CD4-positive, alpha-beta T cell treated with Interferon gamma for 1 hour (primary cell): ENCODE measurements around the gene CLRN3.

ENCODE experiments used
- DNase-seq: peaks from one replicate; pipeline ENCODE4 v3.0.0-alpha.2; 2020

CLRN3 gene

DNA sequence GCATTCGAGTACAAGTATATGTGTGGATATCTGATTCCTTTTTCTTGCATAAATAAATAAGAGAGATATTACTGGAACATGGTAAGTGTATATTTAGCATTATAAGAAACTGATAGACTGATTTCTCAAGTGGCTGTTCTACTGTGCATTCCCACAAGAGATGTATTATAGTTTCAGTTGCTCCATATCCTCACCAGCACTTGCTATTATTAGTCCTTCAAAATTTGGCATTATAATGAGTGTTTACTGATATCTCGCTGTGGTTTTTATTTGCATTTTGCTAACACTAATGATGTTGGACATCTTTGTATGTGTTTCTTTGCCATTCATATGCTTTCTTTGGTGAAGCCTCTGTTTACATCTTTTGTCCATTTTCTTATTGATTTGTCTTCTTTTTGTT, 4.4 kb upstream of the CLRN3 start:
- DNase-seq = no peak

DNA sequence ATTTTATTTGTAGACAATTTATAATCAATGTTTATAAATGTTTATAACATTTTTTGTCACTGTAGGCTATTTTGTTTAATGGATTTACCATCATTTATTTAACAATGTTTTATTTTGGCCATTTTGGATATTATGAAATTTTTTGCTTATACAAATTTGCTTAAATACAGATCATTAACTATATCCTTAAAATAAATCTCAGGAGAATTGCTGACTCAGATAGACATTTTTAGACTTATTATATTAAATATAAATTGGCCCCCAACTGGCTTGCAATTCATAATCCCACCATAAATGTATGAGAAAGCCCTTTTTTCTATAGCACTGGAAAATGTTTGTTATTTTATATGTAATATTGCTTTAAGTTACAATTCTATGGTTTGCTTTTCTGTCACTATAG, 3.8 kb upstream of the CLRN3 start:
- DNase-seq = no peak

DNA sequence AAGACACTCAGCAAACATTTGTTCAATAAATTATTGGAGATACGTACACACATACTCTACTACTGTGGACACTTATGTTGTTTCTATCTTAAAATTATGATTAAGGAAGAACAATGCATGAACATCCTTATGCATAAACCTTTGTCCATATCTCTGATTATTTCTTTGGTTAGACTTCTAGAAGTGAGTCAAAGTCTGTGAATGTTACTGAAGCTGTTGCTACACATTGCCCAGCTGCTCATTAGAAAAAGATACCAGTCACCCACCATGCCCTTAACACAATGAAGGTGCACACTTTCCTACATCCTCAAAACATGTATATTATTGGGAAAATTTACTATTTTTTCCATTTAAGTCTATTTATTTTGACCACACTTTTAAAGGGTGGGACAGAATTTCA, 1.4 kb upstream of the CLRN3 start:
- DNase-seq = no peak

DNA sequence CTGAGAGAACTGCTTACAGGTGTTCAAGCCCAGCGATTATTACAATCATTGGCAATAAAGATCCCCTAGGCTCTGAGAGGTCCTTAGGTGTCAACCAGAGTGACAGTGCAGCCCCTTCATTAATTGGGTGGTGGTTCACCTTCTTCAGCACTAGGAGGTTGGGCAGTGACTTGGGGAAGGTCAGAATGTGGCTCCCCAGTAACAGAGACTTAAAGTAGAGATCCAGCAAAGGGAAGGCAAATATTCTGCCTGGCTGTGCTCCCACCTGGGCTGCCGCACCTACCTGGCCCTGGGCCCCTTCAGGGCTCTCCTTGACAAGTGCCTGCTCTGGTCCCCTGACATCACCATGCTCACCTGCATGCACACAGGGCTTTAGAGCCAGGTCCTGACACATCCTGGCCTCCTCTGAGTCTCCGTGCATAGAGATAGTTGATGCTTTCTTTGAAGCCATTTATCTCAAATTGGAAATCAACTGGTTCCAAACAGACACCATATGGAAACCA, 1.9 kb downstream of the CLRN3 start:
- no peak for DNase-seq

DNA sequence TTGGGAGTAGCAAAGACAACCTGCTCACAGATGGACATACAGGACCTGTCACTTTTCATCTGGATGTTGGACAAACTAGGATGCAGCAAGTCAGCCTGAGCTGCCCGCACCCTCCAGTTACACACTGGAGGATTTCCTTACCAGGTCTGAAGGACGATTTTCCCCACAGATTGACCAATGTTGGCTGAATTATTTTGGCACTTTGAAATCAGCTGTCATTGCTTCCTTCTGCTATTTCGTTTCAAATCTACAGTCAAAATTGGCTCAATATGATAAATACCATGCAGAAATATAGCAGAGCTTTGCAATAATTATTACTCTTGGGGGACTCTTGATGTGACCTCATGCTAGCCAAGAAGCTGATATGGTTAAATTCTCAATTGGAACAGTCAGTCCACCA, 2.5 kb downstream of the CLRN3 start:
- no peak for DNase-seq

DNA sequence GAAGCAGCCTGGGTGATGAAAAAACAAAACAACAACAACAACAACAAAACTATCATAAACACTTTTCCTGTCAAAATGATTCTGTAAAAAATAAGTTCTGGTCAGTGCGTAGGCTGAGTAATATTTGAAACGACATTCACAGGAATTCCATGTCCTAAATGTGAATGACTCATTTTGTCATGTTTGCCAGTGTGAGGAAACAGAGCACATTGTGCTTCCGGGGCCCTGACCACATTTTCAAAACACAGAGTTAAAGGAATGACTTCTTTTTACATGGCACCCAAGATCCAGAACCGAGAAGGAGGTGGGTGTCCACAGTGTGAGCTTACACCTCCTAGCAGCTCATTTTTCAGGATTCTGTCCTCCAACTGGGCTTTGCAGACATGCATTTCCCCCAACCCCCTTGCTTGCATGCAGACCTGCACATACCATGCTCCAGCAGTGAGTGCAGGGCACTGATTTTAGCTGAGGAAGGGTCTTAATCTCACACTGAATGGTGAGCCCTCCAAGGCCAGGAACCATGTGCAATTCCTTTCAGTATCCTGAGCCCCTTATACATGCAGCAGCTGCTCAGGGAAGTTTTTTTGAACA, 3.0 kb downstream of the CLRN3 start:
- DNase-seq = no peak

DNA sequence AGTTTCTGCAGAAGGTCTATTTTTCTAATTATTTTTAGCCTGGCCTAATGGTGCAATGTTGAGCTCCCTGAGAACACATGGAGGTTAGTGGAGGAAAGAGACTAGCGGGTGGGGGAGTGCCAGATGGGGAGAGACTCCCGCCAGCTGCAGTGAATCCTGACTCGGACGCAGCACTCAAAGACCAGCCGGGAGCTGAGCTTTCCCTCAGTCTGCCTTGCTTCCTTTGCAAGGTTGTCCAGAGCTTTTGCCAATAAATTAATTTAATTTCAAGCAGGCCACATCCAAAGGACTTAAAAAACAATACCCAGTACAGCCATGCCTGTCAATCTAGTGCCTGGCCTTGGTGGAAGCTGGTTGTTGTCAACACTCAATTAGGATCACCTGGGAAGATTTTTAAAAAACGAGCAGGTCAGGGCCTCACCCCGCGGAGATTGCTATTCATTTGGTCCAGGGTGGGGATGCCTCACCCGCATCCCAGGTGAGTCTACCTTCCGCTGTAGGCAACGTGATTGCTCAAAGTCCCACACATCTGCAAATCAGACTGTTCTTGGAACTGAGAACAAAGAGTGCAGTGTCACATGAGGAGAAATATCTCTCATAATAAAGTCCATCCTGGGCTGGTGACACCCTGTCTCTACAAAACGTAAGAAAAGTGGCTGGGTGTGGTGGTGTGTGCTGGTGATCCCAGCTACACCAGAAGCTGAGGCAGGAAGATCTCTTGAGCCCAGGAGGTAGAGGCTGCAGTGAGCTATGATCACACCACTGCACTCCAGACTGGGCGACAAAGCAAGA, 4.0 kb downstream of the CLRN3 start:
- DNase-seq = no peak

DNA sequence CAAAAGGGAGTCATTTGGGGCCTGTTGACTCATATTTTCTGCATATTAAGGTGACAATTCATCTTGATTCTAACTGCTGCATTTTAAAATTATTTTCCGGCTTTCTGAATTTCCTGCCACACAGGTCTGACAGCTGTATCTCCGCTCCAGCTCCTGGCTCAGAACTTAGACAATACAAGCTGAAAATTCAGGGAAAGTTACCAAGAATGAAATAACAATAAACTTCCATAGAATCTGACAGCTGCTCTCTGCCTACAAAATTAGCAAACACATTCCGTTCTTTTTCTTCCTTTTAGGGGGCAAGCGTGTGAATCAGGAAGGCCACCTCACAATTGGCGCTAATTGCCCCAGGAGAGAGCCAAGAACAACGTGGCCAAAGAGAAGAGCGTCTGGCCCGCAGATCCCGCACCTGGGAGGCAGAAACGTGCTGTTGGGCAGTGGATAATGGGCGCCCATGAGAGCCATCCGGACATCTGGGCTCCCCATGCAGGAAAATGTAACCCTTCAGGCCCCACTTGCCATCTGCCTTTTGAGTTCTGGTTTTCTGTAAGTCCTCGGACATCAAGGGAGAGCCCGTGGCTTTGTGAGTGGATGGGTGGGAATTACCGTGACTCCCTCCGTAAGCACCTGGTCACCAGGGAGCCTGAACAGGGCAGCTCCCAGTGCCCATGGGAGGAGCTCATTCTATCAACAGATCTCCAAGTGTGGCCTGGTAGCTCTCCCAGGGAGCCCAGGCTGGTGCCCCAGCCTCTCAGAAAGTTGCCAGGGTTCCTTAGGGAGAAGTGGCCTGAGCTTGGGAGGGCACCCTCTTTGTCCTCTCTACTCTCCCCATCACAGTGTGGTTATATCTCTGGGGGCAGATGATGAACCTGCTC, 5.0 kb downstream of the CLRN3 start:
- DNase-seq = no peak

DNA sequence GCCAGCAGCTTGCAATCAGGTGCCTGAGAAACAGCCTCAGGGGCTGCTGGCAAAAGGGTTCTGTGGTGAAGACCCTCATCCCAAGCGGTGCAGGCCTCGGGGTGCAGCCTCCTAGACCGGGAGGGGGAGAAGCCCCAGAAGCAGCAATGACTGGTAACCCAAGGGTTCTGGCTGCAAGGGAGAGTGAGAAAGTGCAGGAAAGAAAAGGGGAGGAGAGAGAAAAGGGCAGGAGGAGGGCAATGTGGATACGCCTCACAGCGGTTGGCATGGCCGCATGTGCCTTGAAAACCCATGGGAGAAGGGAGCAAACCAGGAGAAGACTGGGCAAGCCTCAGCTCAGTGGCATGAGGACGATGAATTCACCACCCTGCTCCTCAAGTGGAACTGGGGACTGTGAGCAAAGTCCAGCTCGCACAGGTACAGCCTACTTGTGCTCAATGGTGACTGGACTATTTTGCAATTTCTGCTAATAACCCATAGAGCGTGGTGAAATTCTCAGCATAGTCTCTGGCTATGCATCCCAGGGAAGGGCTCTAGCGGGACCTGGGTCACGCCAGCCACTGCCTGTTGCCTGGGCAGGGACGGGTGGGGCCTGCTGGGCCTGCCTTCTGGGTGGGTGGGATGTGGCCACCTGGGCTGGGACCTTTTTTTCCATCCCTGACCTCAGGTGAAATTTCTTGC, 6.2 kb downstream of the CLRN3 start:
- no peak for DNase-seq

DNA sequence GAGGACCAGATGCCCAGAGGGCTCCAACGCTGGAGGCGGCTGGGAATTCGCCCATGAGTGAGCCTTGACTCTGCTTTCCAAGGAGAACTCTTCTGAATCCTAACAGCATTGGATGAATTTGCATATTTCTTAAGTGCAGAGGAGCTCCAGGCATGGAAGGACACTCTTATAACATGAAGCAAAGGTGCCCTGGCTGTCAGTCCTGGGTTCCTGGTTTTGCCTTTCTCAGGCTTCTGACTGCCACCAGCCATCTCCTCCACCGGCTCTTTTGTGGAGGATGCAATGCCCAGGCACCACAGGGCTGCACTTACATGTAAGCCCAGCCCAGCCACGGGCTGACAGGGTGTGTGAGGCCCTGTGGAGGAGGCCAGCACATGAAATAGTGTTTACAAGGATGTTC, 8.2 kb downstream of the CLRN3 start:
- no peak for DNase-seq

DNA sequence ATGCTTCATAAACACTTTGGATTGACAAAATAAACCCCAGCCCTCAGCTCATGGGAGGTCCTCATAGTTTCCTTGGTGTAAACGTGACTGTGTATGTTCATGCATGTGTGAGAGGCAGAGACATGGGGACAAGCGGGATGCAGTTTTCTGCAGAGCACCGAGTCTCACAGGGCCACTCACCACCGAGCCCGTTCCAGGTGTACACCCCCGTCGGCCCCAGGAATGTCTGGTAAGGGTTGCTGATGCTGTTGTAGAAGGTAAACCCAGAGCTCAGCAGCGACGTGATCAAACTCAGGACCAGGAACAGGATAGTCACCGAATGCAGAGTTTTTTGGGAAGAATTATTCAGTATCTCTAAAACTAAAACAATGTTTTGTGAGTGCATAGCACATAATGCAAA, 9.2 kb downstream of the CLRN3 start:
- no peak for DNase-seq

DNA sequence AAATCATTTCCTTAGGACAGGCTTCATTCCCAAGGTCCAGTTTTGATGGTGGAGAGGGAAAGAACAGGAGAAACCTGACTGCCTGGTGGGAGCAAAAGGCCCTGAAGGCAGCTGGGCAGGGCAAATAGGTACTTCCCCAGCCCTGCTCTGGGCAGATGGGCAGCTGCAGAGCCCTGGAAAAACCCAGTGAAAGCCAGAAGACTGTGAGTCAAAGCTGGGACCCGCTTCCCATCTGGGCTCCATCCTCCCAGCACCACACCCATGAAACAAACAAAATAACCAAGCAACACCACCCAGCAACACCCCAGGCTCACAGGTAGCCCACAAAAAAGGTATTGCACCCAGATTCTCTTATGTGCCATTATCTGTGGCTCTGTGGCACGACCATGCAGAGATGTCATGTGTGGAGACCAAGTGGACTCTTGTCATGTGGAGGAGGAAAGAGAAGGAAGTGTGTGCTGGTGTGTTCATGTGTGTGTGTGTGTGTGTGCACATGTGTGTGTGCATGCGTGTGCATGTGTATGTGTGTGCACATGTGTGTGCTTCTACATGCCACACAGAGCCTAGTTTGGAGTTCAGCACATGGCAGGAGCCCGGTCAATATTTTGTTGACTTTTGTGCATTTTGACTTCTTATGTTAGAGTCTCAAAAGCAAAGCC, 9.8 kb downstream of the CLRN3 start:
- peak; percentile 28 for DNase-seq

DNA sequence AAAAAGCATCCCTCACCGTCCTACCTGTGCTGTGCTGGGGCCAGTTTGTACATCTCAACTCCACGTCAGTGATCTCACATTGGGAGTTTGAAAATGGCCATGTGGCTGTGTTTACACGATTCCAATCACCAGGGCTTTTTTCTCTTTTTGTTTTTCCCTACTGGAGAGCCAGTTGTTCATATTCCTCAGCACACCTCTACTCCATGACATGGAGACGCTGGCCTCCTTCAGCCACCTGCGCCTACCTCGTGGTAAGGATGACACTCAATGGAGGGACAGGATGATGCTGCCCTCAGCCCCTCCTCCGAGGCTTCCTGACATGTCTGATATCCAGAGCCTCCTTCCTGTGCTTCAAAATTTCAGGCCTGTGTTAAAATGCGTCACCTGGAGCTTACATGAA, 10.3 kb downstream of the CLRN3 start:
- no peak for DNase-seq

DNA sequence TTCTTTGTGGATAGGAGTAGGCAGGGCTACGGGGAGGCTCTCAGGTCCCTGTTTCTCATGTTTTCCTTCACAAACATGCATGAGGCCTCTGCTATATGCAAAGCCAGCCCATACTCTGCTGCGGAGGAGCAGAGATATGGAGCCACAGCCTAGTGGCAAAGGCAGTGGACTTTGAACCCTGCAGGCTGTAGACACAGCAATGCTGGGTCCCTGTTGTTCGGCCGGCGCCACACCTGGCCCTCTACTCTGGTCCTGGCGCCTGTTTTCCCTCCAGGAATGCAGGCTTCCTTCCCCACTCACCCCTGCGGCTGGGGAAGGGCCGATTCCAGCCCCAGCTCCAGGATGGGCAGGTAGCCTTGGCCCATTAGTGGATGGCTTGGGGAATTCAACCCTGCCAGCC, 11.5 kb downstream of the CLRN3 start:
- no peak for DNase-seq

DNA sequence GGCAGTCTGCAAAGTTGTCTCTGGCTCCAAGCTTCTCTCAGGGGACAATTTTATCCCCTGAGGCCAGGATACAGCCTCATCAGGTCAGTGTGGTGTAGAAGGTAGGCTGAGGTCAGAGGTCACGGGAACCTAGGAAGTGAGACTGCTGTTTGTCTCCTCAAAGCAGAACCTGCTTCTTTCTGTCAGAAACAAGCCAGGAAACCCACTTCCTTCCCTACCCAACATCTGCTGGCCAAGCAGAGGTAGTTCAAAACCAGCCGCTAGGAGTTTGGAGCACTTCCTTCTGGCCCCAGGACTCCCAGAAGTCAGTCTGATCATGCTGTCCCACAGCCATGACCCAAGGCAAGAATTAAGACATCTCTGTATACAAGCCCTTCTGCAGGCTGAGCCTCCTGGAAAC, 12.2 kb downstream of the CLRN3 start:
- peak; percentile 17 for DNase-seq

DNA sequence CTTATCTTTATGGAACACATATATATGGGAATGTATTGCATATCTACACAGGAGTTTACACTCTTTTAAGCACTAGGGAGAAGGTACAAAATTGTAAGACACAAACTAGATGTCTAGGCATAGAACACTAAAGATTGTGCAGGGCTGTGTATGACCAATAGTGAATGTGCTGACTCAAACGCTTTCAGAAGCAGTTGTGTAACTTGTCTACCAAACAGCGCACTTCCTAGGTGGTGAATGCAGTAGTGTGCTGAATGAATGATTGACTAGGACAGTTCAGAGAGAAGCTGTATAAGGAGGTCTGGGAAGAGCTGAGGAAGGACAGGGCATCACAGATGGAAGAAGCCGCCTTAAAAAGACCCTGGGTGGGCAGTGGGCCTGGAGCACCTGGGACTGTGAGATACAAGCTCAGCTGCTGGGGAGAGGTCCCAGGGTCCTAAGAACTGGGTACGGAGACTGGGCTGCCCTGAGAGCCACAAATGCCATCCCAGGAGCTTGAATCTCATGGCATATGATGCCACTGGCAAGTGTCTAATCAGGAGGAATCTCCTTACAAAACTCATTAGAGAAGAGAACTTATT, 14.2 kb downstream of the CLRN3 start:
- DNase-seq = no peak

DNA sequence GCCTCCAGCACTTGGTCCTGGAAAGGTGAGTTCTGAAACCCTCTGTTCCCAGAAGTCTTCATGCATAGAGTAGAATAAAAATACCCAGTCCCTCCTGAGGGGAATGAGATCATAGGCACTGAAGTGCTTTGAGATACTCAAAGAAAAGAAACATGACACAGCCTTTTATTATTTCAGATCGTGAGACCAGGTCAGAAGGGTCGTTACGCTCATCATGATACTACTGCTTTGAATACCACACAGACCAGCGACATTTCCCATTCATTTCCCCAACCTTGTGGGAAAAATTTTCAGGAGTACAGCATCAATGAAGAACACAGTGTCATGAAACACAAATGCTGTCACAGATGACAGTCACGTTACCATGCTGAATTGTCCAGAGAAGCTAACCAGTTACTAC, 15.0 kb downstream of the CLRN3 start:
- no peak for DNase-seq

DNA sequence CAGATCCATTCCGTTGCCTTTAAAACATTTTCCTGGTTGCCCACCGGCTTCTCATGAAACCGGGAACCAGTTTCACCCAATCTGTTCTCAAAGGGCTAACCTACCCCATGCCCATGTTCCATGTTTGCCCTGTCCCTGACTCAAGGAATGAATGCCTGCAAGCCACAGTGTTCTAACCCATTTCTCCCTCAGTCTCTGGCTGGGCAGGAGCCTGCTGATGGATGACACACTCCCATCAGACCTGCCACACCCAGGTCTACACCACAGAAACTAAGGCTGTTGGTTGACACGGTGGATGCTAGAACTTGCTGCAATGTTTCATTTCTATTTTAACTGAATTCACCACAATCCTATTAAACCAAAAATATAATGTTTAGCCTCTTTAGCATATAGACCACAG, 15.6 kb downstream of the CLRN3 start:
- DNase-seq = no peak

DNA sequence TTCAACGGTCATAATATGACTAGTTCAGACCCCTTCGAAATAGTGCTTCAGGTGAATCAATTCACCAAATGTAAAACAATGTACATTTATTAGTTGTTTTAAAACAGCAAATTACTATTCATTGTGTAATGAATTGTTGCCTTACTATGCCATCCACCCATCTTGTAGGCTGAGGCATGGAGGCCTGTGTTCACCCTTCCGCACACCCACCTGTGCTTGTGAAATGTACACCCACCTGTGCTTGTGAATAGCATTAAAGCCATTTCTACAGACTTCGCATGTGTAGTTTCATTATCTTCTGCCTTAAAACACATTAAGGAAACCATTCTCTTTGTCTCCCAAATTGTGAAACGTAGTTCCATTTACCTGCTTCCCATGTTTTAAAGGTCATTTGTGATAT, 16.8 kb downstream of the CLRN3 start:
- no peak for DNase-seq

DNA sequence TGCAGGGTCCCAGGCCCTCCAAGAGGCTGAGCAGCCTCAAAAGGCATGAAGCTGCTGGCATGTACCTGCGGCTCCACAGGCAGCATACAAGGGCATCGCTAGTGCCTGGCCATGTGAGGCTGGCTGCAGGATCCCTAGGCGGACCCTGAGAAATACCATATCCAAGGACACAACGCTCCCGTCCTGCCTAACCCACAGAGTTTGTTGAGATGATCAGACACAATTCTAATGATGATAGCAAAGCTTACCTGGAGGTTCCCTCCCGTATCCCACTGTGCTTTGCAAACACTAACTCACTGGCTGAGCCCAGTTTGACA, 17.3 kb downstream of the CLRN3 start:
- DNase-seq = no peak

DNA sequence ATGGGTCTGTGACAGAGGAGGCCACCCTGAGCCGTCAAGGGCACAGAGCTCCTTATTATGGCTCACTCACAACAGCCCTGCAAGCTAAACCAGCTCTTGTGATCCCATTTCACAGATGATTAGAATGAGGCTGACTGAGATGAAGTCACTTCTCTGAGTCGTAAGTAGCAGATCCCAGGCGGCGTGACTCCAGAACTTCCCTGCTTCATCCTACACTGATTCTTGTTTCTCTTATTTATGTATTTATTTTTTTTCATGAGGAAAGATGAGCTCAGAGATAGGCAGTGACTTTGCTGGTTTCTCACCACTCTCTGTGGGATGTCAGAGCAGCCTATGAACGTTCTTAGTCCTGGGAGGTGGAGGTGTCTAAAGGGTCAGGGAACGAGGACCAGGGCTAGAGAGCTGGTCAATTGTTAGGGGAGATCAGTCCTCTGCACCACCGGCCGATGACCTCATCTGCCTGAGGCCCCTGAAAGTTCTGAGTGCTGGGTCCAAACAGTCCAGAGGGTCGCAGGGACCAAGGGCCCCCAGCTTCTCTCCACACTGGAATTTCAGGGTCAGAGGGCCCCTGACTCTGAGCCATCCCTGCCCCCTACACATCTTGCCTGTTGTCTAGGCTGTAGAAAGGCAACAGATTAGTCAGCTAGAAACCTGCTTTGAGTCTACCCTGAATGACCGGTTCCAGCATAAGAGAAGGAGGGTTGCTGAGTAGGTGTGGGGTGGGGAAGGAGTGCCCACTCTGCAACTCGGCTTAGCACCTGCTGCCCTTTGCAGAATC, 17.9 kb downstream of the CLRN3 start:
- DNase-seq = no peak
